ENCODE data around the gene PTPRD.

GRCh38 chr9:9499546-9499945 is 1113.3 kb downstream of the PTPRD start:
- TF ChIP-seq, protein P1, sequence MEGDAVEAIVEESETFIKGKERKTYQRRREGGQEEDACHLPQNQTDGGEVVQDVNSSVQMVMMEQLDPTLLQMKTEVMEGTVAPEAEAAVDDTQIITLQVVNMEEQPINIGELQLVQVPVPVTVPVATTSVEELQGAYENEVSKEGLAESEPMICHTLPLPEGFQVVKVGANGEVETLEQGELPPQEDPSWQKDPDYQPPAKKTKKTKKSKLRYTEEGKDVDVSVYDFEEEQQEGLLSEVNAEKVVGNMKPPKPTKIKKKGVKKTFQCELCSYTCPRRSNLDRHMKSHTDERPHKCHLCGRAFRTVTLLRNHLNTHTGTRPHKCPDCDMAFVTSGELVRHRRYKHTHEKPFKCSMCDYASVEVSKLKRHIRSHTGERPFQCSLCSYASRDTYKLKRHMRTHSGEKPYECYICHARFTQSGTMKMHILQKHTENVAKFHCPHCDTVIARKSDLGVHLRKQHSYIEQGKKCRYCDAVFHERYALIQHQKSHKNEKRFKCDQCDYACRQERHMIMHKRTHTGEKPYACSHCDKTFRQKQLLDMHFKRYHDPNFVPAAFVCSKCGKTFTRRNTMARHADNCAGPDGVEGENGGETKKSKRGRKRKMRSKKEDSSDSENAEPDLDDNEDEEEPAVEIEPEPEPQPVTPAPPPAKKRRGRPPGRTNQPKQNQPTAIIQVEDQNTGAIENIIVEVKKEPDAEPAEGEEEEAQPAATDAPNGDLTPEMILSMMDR (IDR thresholded peaks at IDR 0.05), result no peak
- no peak for TF ChIP-seq POLR2A (IDR thresholded peaks at IDR 0.05)
